ENCODE data around the gene FOXP1. TPM values are rescaled to one million over a fixed set of nuclear protein-coding genes. Genes with fewer than 3 reads are reported as not detected.

Gene FOXP1
- total and polyA plus RNA-seq, 2 experiments from 2014 or later = 121 to 132 TPM

DNA sequence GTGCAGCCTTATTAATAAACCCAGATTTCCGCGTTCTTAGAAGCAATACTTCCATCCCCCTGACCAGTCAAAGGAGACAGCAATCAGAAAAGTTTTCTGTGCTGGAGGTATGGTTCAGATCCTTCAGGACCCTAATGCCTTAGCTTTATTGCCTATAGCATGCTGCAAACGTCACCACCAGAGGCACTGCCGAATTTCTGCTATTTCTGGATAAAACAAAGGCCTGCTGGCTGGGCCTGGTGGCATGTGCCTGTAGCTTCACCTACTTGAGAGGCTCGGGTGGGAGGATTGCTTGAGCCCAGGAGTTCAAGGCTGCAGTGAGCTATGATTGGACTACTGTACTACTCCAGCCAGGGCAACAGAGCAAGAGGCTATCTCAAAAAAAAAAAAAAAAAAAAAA lies 407.2 kb downstream of the FOXP1 start:
- H3K9me3 ChIP-seq (ENCODE audit: low read depth) = no peaks in the 10 kb centered on the region
- no peaks in the 10 kb centered on the region for H3K27me3 ChIP-seq
- TF ChIP-seq, protein P1, sequence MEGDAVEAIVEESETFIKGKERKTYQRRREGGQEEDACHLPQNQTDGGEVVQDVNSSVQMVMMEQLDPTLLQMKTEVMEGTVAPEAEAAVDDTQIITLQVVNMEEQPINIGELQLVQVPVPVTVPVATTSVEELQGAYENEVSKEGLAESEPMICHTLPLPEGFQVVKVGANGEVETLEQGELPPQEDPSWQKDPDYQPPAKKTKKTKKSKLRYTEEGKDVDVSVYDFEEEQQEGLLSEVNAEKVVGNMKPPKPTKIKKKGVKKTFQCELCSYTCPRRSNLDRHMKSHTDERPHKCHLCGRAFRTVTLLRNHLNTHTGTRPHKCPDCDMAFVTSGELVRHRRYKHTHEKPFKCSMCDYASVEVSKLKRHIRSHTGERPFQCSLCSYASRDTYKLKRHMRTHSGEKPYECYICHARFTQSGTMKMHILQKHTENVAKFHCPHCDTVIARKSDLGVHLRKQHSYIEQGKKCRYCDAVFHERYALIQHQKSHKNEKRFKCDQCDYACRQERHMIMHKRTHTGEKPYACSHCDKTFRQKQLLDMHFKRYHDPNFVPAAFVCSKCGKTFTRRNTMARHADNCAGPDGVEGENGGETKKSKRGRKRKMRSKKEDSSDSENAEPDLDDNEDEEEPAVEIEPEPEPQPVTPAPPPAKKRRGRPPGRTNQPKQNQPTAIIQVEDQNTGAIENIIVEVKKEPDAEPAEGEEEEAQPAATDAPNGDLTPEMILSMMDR (IDR thresholded peaks at IDR 0.05; ENCODE audit: low read depth, low read length) = no peak
- no peaks in the 10 kb centered on the region for H3K36me3 ChIP-seq
- no peak overlapping the region for H3K4me3 ChIP-seq
- H3K4me1 ChIP-seq (ENCODE audit: low read depth) = peaks cover 15% of the 10 kb centered on the region
- no peak for DNase-seq (ENCODE audit: low read depth in 1 of 2, low spot score in 1 of 2)
- H3K27ac ChIP-seq = no peak overlapping the region

DNA sequence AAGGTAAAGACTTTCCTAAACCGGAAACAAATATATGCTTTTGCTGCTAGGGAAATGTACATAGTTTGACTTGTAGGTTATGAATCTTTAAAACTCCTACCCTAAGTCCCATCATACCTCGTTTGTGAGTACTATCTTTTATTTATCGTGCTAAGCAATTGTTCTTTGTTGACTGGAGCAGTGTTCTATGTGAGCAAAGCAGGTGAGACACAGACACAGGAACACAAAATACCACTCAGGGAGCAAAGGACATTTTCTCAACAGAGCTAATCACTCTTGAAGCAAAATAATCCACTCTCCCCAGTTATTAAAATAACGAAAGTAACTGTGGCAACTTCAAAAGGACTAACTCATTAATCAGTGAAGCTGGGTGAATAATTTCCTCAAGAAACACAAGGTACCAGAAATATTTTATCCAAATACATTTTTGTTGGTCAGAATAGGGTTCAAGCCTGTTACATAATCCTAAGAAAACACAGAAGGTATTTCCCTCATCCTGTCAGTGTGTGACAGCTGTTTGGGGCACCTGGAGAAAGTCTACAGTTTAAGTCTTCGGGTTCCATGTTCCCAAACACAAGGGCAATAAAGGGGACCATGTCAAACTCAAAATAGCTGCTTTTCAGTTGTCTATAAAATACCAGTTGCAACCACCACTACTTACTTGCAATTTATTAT lies 407.7 kb downstream of the FOXP1 start:
- H3K4me1 ChIP-seq (ENCODE audit: low read depth) = peaks cover 15% of the 10 kb centered on the region
- H3K27ac ChIP-seq = no peak overlapping the region
- no peaks in the 10 kb centered on the region for H3K27me3 ChIP-seq
- TF ChIP-seq, protein P1 (IDR thresholded peaks at IDR 0.05; ENCODE audit: low read depth, low read length) = no peak
- H3K9me3 ChIP-seq (ENCODE audit: low read depth) = no peaks in the 10 kb centered on the region
- H3K36me3 ChIP-seq = no peaks in the 10 kb centered on the region
- H3K4me3 ChIP-seq = no peak overlapping the region
- no peak for DNase-seq (ENCODE audit: low read depth in 1 of 2, low spot score in 1 of 2)

DNA sequence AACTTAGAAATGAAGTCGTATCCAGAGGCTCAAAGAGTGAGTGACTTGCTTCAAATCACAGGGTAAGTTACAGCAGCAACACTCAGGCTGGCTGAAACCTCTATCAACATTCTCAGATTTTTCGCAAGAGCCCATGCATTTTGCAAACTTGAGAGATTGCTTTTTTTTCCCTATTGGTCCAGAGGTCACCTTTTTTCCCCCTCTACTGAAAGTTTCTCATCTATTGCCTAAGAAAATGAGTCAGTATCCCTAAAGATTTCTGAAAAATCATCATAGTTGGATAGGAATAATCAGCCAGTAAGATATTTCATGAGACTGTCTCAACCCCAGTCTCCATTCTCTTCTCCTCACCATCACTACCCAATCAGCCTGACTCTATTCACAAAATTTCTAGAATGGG lies 410.6 kb downstream of the FOXP1 start:
- Histone ChIP-seq H3K4me1 (ENCODE audit: low read depth) (peaks cover 34% of the 10 kb centered on the region), H3K9me3 (ENCODE audit: low read depth) (no peaks in the 10 kb centered on the region), H3K27ac (peak overlapping the region; percentile 81), H3K27me3 (no peaks in the 10 kb centered on the region), H3K36me3 (no peaks in the 10 kb centered on the region), H3K4me3 (no peak overlapping the region)
- DNase-seq (ENCODE audit: low read depth in 1 of 2, low spot score in 1 of 2) = peak in 1 of 2 donors; percentile 91
- TF ChIP-seq, protein P1 (IDR thresholded peaks at IDR 0.05; ENCODE audit: low read depth, low read length) = no peak

DNA sequence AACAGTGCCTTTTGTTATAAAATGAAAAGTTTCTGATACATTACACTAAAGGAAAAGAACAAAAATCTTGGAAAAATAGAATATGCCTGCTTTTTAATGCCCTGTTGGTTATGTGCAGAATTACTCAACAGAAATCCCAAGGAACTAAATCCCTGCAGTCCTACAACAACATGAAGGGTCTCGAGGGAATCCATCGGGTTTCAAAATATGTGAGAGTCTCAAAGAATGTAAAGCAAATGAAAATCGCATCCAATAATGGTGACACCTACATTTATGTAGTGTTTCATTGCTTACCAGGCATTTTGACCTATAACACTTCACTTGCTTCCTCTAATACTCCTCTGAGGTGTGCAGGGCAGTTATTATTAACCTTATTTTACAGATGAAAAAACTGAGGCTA lies 411.3 kb downstream of the FOXP1 start:
- H3K27ac ChIP-seq = peak overlapping the region; percentile 81
- H3K27me3 ChIP-seq = no peaks in the 10 kb centered on the region
- peaks cover 36% of the 10 kb centered on the region for H3K4me1 ChIP-seq (ENCODE audit: low read depth)
- H3K4me3 ChIP-seq = no peak overlapping the region
- H3K36me3 ChIP-seq = no peaks in the 10 kb centered on the region
- peak in 1 of 2 donors; percentile 60 for DNase-seq (ENCODE audit: low read depth in 1 of 2, low spot score in 1 of 2)
- TF ChIP-seq, protein P1 (IDR thresholded peaks at IDR 0.05; ENCODE audit: low read depth, low read length) = no peak
- H3K9me3 ChIP-seq (ENCODE audit: low read depth) = no peaks in the 10 kb centered on the region

DNA sequence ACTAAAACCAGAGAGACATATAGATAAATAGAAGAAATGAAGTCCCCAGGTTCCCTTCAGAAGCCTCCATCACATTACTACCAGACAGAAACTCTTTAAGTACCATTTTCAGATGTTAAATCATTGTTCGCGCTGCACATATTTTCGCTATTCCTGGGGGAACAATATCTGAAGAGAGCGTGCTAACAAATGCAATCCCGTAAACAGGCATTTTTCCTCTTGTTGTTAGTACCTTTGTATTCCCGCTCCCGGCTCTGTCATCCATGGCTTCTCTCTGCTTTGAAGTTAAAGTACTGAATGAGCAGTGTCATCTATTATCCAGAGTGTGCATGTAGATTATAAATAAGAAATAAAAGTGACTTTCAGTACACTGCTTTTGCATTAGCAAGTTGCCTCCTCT lies 412.3 kb downstream of the FOXP1 start:
- Histone ChIP-seq H3K27me3 (no peaks in the 10 kb centered on the region), H3K36me3 (no peaks in the 10 kb centered on the region), H3K27ac (no peak overlapping the region), H3K4me3 (no peak overlapping the region), H3K4me1 (ENCODE audit: low read depth) (peaks cover 46% of the 10 kb centered on the region), H3K9me3 (ENCODE audit: low read depth) (no peaks in the 10 kb centered on the region)
- no peak for DNase-seq (ENCODE audit: low read depth in 1 of 2, low spot score in 1 of 2)
- TF ChIP-seq, protein P1 (IDR thresholded peaks at IDR 0.05; ENCODE audit: low read depth, low read length) = no peak

Data from cardiac muscle cell (in vitro differentiated cells and primary cell).